Endodermal cell (in vitro differentiated cells): ENCODE results near the gene MBD6. TPM values are rescaled to one million over a fixed set of nuclear protein-coding genes. Genes with fewer than 3 reads are reported as not detected.

ENCODE experiments used
- DNase-seq: peaks from one replicate; pipeline ENCODE4 v3.0.0-alpha.2; 2017
- H3K27ac ChIP-seq: 2 replicates; pipeline ENCODE4 v1.5.1; 2013; ENCODE audit warnings: mild to moderate bottlenecking, low read depth, low read length, moderate library complexity
- H3K27me3 ChIP-seq: 2 replicates; pipeline ENCODE4 v1.6.1; 2013; ENCODE audit warnings: mild to moderate bottlenecking, low read length, moderate library complexity; ENCODE audit not compliant: insufficient read depth, control insufficient read depth, poor library complexity, severe bottlenecking
- H3K36me3 ChIP-seq: 2 replicates; pipeline ENCODE4 v1.7.0; 2013; ENCODE audit warnings: mild to moderate bottlenecking, low read length, moderate library complexity; ENCODE audit not compliant: control insufficient read depth, insufficient read depth
- H3K4me1 ChIP-seq: one replicate; pipeline ENCODE4 v1.7.0; 2013; ENCODE audit warnings: low read length; ENCODE audit not compliant: control insufficient read depth, insufficient read depth
- H3K4me3 ChIP-seq: 2 replicates; pipeline ENCODE4 v1.5.1; 2013; ENCODE audit warnings: mild to moderate bottlenecking, low read length, moderate library complexity
- H3K9ac ChIP-seq: 2 replicates; pipeline ENCODE4 v1.6.1; 2013; ENCODE audit warnings: mild to moderate bottlenecking, low read length, moderate library complexity; ENCODE audit not compliant: poor library complexity, severe bottlenecking; ENCODE audit errors: extremely low read depth
- H3K9me3 ChIP-seq: 2 replicates; pipeline ENCODE4 v1.6.1; 2013; ENCODE audit warnings: mild to moderate bottlenecking, low read length, moderate library complexity; ENCODE audit not compliant: control insufficient read depth
- H3K27ac Mint-ChIP-seq: 2 replicates; pipeline ENCODE4 v1.8.0; 2020; ENCODE audit warnings: mixed read lengths
- H3K27me3 Mint-ChIP-seq: 2 replicates; pipeline ENCODE4 v1.8.0; 2021; ENCODE audit warnings: mild to moderate bottlenecking, mixed read lengths; ENCODE audit not compliant: insufficient read depth
- H3K36me3 Mint-ChIP-seq: 2 replicates; pipeline ENCODE4 v1.8.0; 2020; ENCODE audit warnings: low read depth, mixed read lengths
- H3K4me1 Mint-ChIP-seq: 2 replicates; pipeline ENCODE4 v1.8.0; 2020; ENCODE audit warnings: mixed read lengths
- H3K4me3 Mint-ChIP-seq: 2 replicates; pipeline ENCODE4 v1.8.0; 2020; ENCODE audit warnings: mild to moderate bottlenecking, moderate library complexity, mixed read lengths
- H3K9me3 Mint-ChIP-seq: 2 replicates; pipeline ENCODE4 v1.8.0; 2020; ENCODE audit warnings: mild to moderate bottlenecking, mixed read lengths
- CTCF ChIP-seq: fragments of 200-600 bp; sonication (generic); conservative IDR thresholded peaks from 2 replicates; pipeline ENCODE4 v1.5.0; 2021; ENCODE audit warnings: antibody characterized with exemption, mild to moderate bottlenecking
- WGBS, 2 experiments: methylation state at CpG; one replicate each; pipeline versions ENCODE4 v1.1.5 to v1.1.7; 2013; ENCODE audit warnings: missing lambda C conversion rate in 2 of 2, mixed read lengths in 1 of 2; ENCODE audit not compliant: insufficient coverage in 1 of 2, insufficient read length in 1 of 2; 5-methylcytosine and 5-hydroxymethylcytosine counted together
- total RNA-seq, 2 donors: library from RNA; stranded (reverse); fragmentation: NEBNext Ultra II Directional in 1 of 2; extraction: Animal tissue kit (Norgen Biotek cat#: 25700) in 1 of 2; gene quantifications; 2 replicates in 1 of 2; 3 replicates in 1 of 2; pipeline ENCODE4 v1.2.1, GENCODE V29; 2021

Gene MBD6
- total RNA-seq, 2 donors from 2014 or later, result 49.2 to 88.2 TPM

- Histone ChIP-seq H3K9ac (no peak overlapping the region), H3K4me1 (no peaks in the 10 kb centered on the region), H3K4me3 (no peak overlapping the region), H3K9me3 (no peaks in the 10 kb centered on the region), H3K36me3 (no peaks in the 10 kb centered on the region), H3K27ac (no peak overlapping the region), H3K27me3 (peaks cover 45% of the 10 kb centered on the region)
- H3K27ac Mint-ChIP-seq, result no peak overlapping the region
- no peak overlapping the region for H3K4me3 Mint-ChIP-seq
- H3K4me1 Mint-ChIP-seq, result peaks cover 29% of the 10 kb centered on the region
- peak; percentile 75 for DNase-seq
- TF ChIP-seq CTCF, result no peak
- H3K27me3 Mint-ChIP-seq, result peaks cover 60% of the 10 kb centered on the region
- H3K9me3 Mint-ChIP-seq, result no peaks in the 10 kb centered on the region
- WGBS, 2 experiments, result 82 to 84% methylated on average over 5 to 11 of the region's 12 CpGs
- no peaks in the 10 kb centered on the region for H3K36me3 Mint-ChIP-seq
These were observed 44.6 kb upstream of the MBD6 start for GRCh38 chr12:57477710-57478681.

DNA sequence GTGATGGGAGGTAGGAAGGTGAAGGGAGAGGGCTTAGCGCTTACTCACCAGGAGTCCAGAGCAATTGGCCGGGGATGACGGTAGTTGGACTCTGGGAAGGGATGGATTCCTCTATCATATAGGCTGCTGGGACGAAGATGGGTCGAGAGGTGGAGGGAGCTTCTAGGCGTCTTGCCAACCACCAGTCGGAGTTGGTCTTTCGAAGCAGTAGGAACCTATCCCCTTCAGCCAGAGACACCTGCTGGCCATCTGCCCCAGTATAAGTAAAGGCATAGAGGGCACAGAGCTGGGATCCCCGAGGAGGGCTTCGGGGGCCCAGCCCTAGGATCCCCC is 43.6 kb upstream of the MBD6 start:
- Histone ChIP-seq H3K4me3 (no peak overlapping the region), H3K4me1 (no peaks in the 10 kb centered on the region), H3K9me3 (no peaks in the 10 kb centered on the region), H3K36me3 (no peaks in the 10 kb centered on the region), H3K27me3 (peaks cover 35% of the 10 kb centered on the region), H3K27ac (no peak overlapping the region), H3K9ac (no peak overlapping the region)
- 89 to 93% methylated on average over 7 to 10 of the region's 10 CpGs for WGBS, 2 experiments
- H3K36me3 Mint-ChIP-seq, result no peaks in the 10 kb centered on the region
- peaks cover 33% of the 10 kb centered on the region for H3K4me1 Mint-ChIP-seq
- peaks cover 50% of the 10 kb centered on the region for H3K27me3 Mint-ChIP-seq
- no peaks in the 10 kb centered on the region for H3K9me3 Mint-ChIP-seq
- DNase-seq, result no peak
- no peak for TF ChIP-seq CTCF
- H3K4me3 Mint-ChIP-seq, result no peak overlapping the region
- H3K27ac Mint-ChIP-seq, result no peak overlapping the region

DNA sequence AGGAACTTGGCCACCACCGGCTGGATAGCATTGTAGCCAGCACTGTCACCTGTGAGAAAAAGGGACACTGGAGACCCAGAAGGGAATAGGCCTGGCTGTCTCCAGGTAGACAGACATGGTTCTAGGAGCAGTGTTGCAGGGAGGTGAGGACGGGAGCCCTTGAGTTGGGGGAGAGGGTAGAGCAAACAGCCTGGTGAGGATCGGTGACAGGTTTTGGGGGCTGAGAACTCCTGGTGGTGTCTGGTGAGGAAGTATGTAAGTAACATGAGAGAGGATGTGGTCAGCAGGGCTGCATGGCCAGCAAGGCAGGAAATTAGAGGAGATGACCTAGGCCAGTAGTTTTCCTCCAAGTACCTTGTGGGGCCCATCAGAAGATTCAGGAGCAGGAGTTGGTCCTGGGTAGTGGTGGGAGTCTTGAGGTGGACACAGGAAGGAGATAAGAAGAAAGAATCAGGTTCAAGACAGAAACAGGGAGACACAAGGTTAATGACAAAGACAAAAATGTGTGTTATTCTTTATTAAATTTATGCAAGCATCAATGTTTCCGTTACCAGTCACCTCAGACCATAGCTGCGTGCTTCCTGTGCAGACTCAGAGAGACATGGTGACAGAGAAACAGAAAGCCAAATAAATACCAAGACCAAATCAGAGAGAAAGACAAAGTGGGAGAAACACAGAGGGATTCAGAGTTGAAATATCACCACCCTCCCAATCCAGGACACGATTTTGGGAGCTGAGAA is 43.1 kb upstream of the MBD6 start, which contains the start of gene ARHGAP9:
TSS of gene ARHGAP9 (minus strand) at position 491 of the 740 bp plus-strand sequence. CDS start at position 31, 460 bp downstream.
- Mint-ChIP-seq H3K27me3 (peaks cover 44% of the 10 kb centered on the region), H3K4me1 (peaks cover 33% of the 10 kb centered on the region), H3K9me3 (no peaks in the 10 kb centered on the region), H3K36me3 (no peaks in the 10 kb centered on the region), H3K4me3 (no peak within 1 kb of the TSS), H3K27ac (no peak within 1 kb of the TSS)
- Histone ChIP-seq H3K4me1 (no peaks in the 10 kb centered on the region), H3K4me3 (no peak within 1 kb of the TSS), H3K9ac (no peak within 1 kb of the TSS), H3K27ac (no peak within 1 kb of the TSS), H3K9me3 (no peaks in the 10 kb centered on the region), H3K27me3 (peaks cover 29% of the 10 kb centered on the region), H3K36me3 (no peaks in the 10 kb centered on the region)
- DNase-seq, result no peak
- TF ChIP-seq CTCF, result no peak
- WGBS, 2 experiments, result 93 to 96% methylated on average over 4 to 6 of the region's 6 CpGs
